GM19467 (cell line): Measurements from ENCODE around the gene FLYWCH2.
"Not testable (repeated sequence)": the region's sequence is repeated elsewhere in the genome, so short reads cannot be mapped to it uniquely, and the experiment has no call there.

Experiments used
- ATAC-seq: cut with Tn5 transposase; IDR thresholded peaks from one replicate; pipeline ENCODE4 v1.9.1; 2021; ENCODE audit warnings: mild to moderate bottlenecking, moderate library complexity; ENCODE audit not compliant: unreplicated experiment

Gene FLYWCH2

GRCh38 chr16:2934450-2934849 lies 51.4 kb downstream of the FLYWCH2 start:
- ATAC-seq = no peak

GRCh38 chr16:2936436-2937011 lies 53.5 kb downstream of the FLYWCH2 start:
- no peak for ATAC-seq

GRCh38 chr16:2937170-2937569 lies 54.2 kb downstream of the FLYWCH2 start:
- no peak for ATAC-seq

- no peak for ATAC-seq
Measured at GRCh38 chr16:2938206-2938605, 55.2 kb downstream of the FLYWCH2 start.

- ATAC-seq = no peak
Measured at GRCh38 chr16:2939968-2940367, 57.0 kb downstream of the FLYWCH2 start.

- no peak for ATAC-seq
Measured at GRCh38 chr16:2942045-2942444, 59.0 kb downstream of the FLYWCH2 start.

- ATAC-seq = not testable (repeated sequence)
Measured at GRCh38 chr16:2943716-2944115, 60.7 kb downstream of the FLYWCH2 start.

- no peak for ATAC-seq
Measured at GRCh38 chr16:2946649-2947048, 63.6 kb downstream of the FLYWCH2 start.
